NB4 (cell line): ENCODE measurements around the gene TPRG1.
A peak's percentile ranks its signal among the peaks of the same experiment; 100 is the strongest.

ENCODE experiments used
- DNase-seq: peaks from one replicate; pipeline ENCODE4 v3.0.0; 2010; ENCODE audit warnings: low read depth
- H3K4me3 ChIP-seq: one replicate; pipeline ENCODE4 v1.5.1; 2011; ENCODE audit warnings: mild to moderate bottlenecking, low read depth, low read length, moderate library complexity
- MYC ChIP-seq: IDR thresholded peaks from 2 replicates; pipeline ENCODE4 v1.6.1; 2011; ENCODE audit warnings: low read depth, low read length
- POLR2A ChIP-seq: IDR thresholded peaks from 2 replicates; pipeline ENCODE4 v1.6.1; 2011; ENCODE audit warnings: mild to moderate bottlenecking; ENCODE audit not compliant: insufficient read length; ENCODE audit errors: extremely low read depth
- TF ChIP-seq, protein P1 (sequence below): IDR thresholded peaks from 2 replicates; pipeline ENCODE4 v1.6.1; 2011; ENCODE audit warnings: low read depth, low read length
- TF ChIP-seq, protein P2 (sequence below): IDR thresholded peaks from one replicate; pipeline ENCODE4 v1.5.1; 2012; ENCODE audit warnings: low read depth, low read length

The TPRG1 gene

DNA sequence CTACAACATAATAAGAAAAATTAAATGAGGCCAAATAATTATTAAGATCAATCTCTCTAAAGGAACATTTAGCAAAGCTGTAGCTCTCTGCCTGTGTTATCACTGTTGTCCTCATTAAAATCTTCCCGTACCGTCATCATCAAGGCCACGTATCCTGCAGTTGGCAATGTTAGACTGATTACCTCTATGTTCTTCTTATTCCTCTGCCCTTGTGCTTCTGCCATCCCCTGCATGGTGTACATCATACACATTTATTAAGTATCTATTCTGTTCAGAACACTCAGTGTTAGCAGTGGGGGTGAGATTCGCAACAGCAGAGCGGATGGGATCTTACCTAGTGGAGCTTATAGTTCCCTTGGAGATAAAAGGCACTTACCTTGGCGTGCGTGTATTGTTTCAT, 12.8 kb downstream of the TPRG1 start:
- H3K4me3 ChIP-seq: no peak overlapping the region
- DNase-seq: no peak
- TF ChIP-seq MYC (no peak), POLR2A (no peak)
- TF ChIP-seq, protein P1, sequence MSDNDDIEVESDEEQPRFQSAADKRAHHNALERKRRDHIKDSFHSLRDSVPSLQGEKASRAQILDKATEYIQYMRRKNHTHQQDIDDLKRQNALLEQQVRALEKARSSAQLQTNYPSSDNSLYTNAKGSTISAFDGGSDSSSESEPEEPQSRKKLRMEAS: no peak
- TF ChIP-seq, protein P2, sequence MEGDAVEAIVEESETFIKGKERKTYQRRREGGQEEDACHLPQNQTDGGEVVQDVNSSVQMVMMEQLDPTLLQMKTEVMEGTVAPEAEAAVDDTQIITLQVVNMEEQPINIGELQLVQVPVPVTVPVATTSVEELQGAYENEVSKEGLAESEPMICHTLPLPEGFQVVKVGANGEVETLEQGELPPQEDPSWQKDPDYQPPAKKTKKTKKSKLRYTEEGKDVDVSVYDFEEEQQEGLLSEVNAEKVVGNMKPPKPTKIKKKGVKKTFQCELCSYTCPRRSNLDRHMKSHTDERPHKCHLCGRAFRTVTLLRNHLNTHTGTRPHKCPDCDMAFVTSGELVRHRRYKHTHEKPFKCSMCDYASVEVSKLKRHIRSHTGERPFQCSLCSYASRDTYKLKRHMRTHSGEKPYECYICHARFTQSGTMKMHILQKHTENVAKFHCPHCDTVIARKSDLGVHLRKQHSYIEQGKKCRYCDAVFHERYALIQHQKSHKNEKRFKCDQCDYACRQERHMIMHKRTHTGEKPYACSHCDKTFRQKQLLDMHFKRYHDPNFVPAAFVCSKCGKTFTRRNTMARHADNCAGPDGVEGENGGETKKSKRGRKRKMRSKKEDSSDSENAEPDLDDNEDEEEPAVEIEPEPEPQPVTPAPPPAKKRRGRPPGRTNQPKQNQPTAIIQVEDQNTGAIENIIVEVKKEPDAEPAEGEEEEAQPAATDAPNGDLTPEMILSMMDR: no peak

DNA sequence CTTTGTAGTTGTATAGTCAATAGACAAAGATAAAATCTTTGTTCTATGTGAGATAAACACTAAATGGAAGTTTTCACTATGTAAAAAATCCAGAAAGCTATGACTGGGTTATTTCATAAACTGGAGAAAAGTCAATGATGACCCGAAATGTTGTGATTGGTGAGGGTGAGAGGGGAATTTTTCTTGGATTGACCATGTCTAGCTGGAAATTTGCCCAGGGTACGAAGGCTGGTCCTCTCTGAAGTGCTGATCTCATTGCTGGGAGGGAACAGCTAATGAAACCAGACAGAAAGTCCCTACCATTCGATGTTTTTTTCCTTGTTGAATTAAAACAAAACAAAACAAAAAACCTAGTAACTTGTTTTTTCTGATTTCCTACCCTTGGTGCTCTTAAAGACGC, 14.3 kb downstream of the TPRG1 start:
- TF ChIP-seq, protein P1: no peak
- TF ChIP-seq, protein P2: no peak
- TF ChIP-seq MYC (no peak), POLR2A (no peak)
- DNase-seq: no peak
- H3K4me3 ChIP-seq: no peak overlapping the region

DNA sequence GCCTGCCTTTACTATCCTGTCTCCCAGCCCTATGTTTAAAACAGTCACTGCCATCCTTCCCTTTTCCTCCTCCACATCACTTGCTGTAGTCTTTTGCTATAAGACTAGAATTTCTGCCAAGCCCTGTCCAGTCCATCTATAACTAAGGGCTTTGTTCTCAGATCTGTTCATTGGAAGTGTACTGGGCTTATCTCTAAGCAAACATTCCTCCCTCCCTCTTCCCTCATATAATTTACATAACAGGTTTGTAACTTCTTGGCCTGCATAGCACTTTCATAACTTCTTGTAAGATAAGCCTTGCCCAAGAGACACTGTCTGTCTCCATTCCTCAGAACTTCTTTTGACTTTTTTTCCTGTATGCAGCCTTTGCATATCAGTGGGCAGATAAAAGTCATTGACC, 16.7 kb downstream of the TPRG1 start:
- DNase-seq: no peak
- H3K4me3 ChIP-seq: no peak overlapping the region
- TF ChIP-seq, protein P2: no peak
- TF ChIP-seq MYC (no peak), POLR2A (no peak)
- TF ChIP-seq, protein P1: no peak

DNA sequence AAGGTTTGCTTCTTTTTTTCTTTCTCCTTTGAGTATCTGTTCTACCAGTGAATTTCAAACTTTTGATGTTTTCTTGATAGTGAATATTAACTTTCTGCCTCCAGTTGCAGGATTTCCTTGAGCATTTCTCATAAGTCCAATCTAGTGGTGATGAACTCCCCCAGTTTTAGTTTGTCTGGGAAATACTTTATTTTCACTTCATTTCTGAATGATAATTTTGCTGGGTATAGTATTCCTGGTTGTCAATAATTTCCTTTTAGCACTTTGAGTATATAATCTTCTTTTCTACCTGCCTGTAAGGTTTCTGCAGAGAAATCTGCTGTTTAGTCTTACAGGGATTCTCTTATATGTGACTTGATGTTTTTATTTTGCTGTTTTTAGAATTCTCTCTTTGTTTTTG, 21.0 kb downstream of the TPRG1 start:
- no peak for TF ChIP-seq POLR2A
- no peak for TF ChIP-seq MYC
- TF ChIP-seq, protein P2: no peak
- TF ChIP-seq, protein P1: no peak
- H3K4me3 ChIP-seq: no peak overlapping the region
- no peak for DNase-seq

DNA sequence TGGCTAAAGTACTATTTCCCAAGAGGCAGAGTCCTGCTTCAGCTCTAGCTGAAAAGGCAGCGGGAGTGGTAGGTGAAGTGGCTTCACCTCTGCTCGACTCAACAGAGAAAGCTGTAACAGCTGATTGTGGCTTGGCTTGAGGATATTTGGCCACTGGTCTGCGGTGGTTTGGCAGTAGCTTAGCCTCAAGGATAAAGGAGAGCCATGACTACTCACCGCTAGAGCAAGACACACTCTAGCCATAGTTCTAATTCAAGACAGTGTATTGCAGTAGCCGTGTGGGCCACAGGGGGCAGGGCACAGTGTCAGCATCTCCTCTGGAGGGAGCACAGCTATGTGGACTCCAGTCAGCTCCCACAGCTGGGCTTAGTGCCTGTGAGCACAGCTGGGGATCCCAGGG, 23.5 kb downstream of the TPRG1 start:
- TF ChIP-seq, protein P2: peak; percentile 3
- TF ChIP-seq POLR2A (no peak), MYC (no peak)
- TF ChIP-seq, protein P1: no peak
- DNase-seq: peak; percentile 4
- H3K4me3 ChIP-seq: no peak overlapping the region

DNA sequence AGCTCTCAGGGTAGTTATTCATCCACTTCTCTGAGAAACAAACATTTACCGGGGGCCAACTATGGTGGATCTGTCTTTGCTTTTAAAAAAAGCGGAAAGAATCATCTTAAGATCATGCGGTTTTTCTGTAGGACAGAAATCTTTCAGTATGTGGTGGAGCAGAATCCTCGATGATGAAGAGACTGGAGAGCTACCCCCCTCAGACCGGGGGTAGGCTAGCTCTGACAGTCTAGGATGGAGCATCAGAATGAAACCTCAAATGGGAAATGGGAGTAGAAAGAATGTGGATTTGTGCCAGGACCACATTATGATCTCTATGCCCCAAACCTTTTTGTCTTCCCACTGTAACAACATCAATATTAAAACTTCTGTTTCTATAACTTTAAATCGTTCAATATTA, 30.3 kb downstream of the TPRG1 start:
- TF ChIP-seq, protein P2: no peak
- no peak for TF ChIP-seq POLR2A
- no peak for TF ChIP-seq MYC
- TF ChIP-seq, protein P1: no peak
- DNase-seq: no peak
- no peak overlapping the region for H3K4me3 ChIP-seq
